Left ventricle myocardium inferior (tissue), 1 donor: ENCODE data around the gene C2CD2. TPM values are rescaled to one million over a fixed set of nuclear protein-coding genes. Genes with fewer than 3 reads are reported as not detected.

ENCODE experiments used
- DNase-seq: peaks from one replicate; pipeline ENCODE4 v3.0.0-alpha.2; 2020
- H3K27ac ChIP-seq: fragments of 200-600 bp; replicated peaks from 2 replicates; pipeline ENCODE4 v1.8.0; 2021
- H3K27me3 ChIP-seq: fragments of 200-600 bp; 2 replicates; pipeline ENCODE4 v1.8.0; 2021; ENCODE audit warnings: low read depth
- H3K36me3 ChIP-seq: fragments of 200-600 bp; 2 replicates; pipeline ENCODE4 v1.8.0; 2021
- H3K4me1 ChIP-seq: fragments of 200-600 bp; 2 replicates; pipeline ENCODE4 v1.8.0; 2021
- H3K4me3 ChIP-seq: fragments of 200-600 bp; 2 replicates; pipeline ENCODE4 v1.8.0; 2021; ENCODE audit warnings: mild to moderate bottlenecking, moderate library complexity
- H3K9me3 ChIP-seq: fragments of 200-600 bp; replicated peaks from 2 replicates; pipeline ENCODE4 v1.8.0; 2021
- intact Hi-C: fragments of 100-400 bp; cut with micrococcal nuclease; formaldehyde crosslinking; loops from one replicate; pipeline ENCODE4 v1.11.0; 2022
- total RNA-seq: library from RNA; stranded (reverse); fragmentation: NEBNext Ultra II Directional; extraction: Animal tissue kit (Norgen Biotek cat#: 25700); gene quantifications from one replicate; pipeline ENCODE4 v1.2.1, GENCODE V29; 2021
- TF ChIP-seq, protein P1 (sequence below): fragments of 200-600 bp; IDR thresholded peaks from 2 replicates; pipeline ENCODE4 v1.8.0; 2021; ENCODE audit warnings: antibody characterized with exemption, mild to moderate bottlenecking, borderline replicate concordance
- donor health status: DM: no; HTN: yes; CAD: no; lungs with severe emphysema.

C2CD2 gene
- total RNA-seq, 1 donor from 2014 or later = 5.9 TPM

DNA sequence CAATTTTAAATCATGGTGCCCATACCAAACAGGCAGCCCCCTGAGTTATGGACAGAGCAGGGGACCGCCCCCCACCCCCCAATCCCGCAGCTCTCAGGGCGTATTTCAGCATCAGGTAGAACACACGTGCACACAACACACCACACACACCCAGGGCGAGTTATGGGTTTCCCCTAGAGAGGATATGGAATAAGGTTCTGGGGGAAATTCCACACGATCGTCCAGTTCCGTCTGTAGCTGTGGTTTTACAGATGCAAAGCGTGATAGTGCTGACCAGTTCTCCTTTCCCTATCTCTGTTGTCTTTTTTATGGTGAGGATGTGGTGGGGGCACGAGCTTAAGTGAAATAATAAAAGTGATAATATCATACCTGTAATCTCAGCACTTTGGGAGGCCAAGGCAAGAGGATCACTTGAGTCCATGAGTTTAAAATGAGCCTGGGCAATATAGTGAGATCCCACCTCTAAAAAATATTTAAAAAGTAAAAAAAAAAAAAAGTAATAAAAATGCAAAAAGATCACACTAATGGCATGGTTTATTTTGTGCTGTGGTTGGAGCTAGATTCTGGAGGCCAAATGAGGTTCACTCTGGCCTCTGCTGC, 25.1 kb downstream of the C2CD2 start:
- H3K27ac ChIP-seq = peak overlapping the region; percentile 91
- H3K4me3 ChIP-seq = no peak overlapping the region
- intact Hi-C loops = no loop called here
- no peaks in the 10 kb centered on the region for H3K36me3 ChIP-seq
- TF ChIP-seq, protein P1, sequence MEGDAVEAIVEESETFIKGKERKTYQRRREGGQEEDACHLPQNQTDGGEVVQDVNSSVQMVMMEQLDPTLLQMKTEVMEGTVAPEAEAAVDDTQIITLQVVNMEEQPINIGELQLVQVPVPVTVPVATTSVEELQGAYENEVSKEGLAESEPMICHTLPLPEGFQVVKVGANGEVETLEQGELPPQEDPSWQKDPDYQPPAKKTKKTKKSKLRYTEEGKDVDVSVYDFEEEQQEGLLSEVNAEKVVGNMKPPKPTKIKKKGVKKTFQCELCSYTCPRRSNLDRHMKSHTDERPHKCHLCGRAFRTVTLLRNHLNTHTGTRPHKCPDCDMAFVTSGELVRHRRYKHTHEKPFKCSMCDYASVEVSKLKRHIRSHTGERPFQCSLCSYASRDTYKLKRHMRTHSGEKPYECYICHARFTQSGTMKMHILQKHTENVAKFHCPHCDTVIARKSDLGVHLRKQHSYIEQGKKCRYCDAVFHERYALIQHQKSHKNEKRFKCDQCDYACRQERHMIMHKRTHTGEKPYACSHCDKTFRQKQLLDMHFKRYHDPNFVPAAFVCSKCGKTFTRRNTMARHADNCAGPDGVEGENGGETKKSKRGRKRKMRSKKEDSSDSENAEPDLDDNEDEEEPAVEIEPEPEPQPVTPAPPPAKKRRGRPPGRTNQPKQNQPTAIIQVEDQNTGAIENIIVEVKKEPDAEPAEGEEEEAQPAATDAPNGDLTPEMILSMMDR = no peak
- H3K4me1 ChIP-seq = peaks cover 73% of the 10 kb centered on the region
- H3K9me3 ChIP-seq = no peaks in the 10 kb centered on the region
- no peaks in the 10 kb centered on the region for H3K27me3 ChIP-seq
- no peak for DNase-seq

DNA sequence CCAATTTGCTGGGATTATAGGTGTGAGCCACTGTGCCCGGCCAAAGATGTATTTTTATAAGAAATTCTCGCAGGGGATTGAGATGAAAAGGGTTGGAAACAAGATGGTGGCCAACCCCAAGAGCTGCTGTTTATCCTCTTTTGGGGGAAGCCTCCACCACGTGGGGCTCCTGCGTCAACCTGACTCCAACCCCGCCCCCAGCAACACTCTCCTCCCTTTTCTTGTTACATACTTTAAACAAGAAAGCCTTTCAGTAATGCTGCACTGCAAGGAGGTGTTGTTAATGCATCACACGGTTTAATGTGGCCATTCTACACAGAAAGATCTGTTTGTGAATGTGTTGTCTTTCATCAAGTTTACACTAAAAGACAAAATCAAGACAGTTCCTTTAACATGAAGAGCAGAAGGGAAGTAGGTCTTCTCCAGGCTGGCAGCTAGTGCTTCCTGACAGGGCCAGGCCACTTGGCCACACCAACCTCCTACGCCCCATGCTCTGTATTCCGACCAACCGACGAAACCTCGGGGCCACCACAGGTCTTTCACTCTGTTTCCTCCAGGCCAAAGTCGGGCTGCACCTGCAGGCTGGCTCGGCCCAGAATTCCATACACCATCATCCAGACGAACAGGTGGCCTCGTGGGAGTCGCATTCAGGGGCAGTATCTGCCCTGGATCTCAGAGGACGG, 25.9 kb downstream of the C2CD2 start:
- Histone ChIP-seq H3K36me3 (no peaks in the 10 kb centered on the region), H3K27ac (peak overlapping the region; percentile 91), H3K4me1 (peaks cover 68% of the 10 kb centered on the region), H3K27me3 (no peaks in the 10 kb centered on the region), H3K4me3 (no peak overlapping the region), H3K9me3 (no peaks in the 10 kb centered on the region)
- no peak for DNase-seq
- intact Hi-C loops = no loop called here
- TF ChIP-seq, protein P1 = no peak

DNA sequence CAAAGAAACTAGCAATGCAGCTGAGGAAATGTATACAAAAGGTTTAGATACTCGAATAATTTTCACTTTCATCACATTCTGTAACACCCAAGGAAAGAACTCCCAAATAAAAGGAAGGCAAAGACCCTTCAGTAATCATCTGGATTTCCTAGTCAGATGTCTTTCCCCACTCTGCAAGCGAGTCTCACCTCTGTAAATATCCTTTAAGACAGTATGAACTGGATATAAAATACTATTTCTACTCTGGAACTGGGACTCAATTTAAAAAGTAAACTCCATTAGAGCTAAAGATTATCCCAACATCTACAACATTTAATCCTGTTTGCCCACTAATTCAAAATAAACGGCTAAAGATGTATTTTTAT, 27.0 kb downstream of the C2CD2 start:
- peak overlapping the region; percentile 61 for H3K4me3 ChIP-seq
- no peaks in the 10 kb centered on the region for H3K27me3 ChIP-seq
- peak overlapping the region; percentile 91 for H3K27ac ChIP-seq
- no peaks in the 10 kb centered on the region for H3K9me3 ChIP-seq
- H3K4me1 ChIP-seq = peaks cover 69% of the 10 kb centered on the region
- TF ChIP-seq, protein P1 = no peak
- intact Hi-C loops = no loop called here
- H3K36me3 ChIP-seq = no peaks in the 10 kb centered on the region
- DNase-seq = no peak

DNA sequence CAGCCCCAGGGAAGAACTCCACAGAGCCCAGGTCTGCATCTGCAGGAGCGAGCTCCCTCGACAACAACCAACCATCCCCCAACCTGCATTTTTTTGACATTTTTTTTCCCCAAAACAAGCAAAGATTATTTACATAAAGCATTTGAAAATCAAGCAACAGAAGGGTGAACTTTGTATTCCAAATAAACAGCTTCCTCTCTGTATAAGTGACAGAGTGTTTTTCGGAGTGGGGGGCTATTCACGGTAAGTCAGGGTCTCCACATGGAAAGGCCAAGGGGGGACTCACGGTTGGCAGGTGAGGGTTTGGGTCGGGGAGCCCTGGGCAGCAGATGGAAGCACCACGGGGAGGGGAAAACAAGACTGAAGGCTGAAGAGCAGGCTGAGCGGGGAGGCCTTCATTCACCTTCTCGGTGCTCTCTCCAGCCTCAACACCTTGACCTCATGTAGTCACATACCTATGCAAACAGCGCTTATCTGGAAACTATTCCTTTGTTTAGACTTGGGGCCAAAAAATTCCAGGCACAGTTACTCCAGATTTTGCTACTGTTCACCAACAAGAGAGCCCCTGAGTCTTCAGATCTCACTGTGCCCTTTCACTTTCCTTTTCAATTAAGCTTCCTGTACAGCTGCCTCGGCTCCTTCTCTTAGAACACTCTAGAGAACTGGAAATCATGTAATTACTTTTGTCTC, 27.6 kb downstream of the C2CD2 start:
- intact Hi-C loops = no loop called here

DNA sequence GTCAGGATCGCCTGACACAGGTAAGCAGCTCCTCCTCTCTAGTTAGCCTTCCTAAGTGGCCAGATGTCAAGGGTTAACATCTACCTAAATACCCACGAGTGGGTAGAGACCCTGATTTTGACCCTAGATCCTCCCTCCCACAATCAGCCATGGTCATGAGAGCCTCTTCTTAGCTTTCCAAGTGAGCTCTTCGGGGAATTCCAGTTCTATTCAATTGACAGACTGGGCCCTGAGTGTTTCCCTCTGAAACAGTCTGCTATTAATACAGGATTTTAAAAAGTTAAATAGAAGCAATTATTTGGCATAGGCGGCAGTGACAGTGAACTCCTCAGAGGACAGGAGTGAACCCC, 28.1 kb downstream of the C2CD2 start:
- Histone ChIP-seq H3K4me1 (peaks cover 79% of the 10 kb centered on the region), H3K27ac (peak overlapping the region; percentile 91), H3K36me3 (no peaks in the 10 kb centered on the region), H3K27me3 (no peaks in the 10 kb centered on the region), H3K9me3 (no peaks in the 10 kb centered on the region), H3K4me3 (peak overlapping the region; percentile 61)
- intact Hi-C loops = no loop called here
- TF ChIP-seq, protein P1 = no peak
- no peak for DNase-seq

More for the DNA sequence above, 27.6 kb downstream of the C2CD2 start:
- TF ChIP-seq, protein P1 = no peak
- no peaks in the 10 kb centered on the region for H3K36me3 ChIP-seq
- H3K4me1 ChIP-seq = peaks cover 74% of the 10 kb centered on the region
- H3K9me3 ChIP-seq = no peaks in the 10 kb centered on the region
- H3K27me3 ChIP-seq = no peaks in the 10 kb centered on the region
- DNase-seq = no peak
- H3K27ac ChIP-seq = peak overlapping the region; percentile 91
- peak overlapping the region; percentile 61 for H3K4me3 ChIP-seq
